ENCODE results near the gene PATL1. TPM values are rescaled to one million over a fixed set of nuclear protein-coding genes. Genes with fewer than 3 reads are reported as not detected.

PATL1 gene
- total RNA-seq, 4 donors from 2014 or later, result 17.4 to 21.7 (median 18.5) TPM

DNA sequence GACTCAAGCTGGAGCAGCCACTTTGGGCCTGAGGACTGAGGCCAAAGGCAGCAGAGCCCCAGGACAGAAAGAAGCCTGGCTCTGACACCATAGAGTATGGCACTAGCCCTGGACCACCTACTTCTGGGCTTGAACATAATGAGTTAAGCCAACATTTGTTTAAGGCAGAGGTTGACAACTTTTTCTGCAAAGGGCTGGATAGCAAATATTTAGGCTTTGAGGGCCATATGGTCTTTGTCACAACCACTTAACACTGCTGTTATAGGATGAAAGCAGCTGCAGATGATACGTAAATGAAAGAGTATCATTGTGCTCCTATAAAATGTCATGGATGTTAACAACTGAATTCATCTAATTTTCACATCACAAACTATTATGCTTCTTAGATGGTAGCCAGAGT, 69.9 kb downstream of the PATL1 start:
- DNase-seq (ENCODE audit: low spot score in 2 of 2), result no peak
- WGBS, 2 donors, result 91 to 100% methylated on average over 1 of the region's 1 CpG
- intact Hi-C loops (cut with DNase I; ENCODE audit: low total_unique reads), result no loop called here
- H3K4me3 ChIP-seq (ENCODE audit: low read depth, poor library complexity, severe bottlenecking), result no peak overlapping the region
- TF ChIP-seq, protein P1, sequence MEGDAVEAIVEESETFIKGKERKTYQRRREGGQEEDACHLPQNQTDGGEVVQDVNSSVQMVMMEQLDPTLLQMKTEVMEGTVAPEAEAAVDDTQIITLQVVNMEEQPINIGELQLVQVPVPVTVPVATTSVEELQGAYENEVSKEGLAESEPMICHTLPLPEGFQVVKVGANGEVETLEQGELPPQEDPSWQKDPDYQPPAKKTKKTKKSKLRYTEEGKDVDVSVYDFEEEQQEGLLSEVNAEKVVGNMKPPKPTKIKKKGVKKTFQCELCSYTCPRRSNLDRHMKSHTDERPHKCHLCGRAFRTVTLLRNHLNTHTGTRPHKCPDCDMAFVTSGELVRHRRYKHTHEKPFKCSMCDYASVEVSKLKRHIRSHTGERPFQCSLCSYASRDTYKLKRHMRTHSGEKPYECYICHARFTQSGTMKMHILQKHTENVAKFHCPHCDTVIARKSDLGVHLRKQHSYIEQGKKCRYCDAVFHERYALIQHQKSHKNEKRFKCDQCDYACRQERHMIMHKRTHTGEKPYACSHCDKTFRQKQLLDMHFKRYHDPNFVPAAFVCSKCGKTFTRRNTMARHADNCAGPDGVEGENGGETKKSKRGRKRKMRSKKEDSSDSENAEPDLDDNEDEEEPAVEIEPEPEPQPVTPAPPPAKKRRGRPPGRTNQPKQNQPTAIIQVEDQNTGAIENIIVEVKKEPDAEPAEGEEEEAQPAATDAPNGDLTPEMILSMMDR (IDR thresholded peaks at IDR 0.05), result no peak
- TF ChIP-seq POLR2A (IDR thresholded peaks at IDR 0.05), result no peak

Small RNAs within 50 kb of the gene (microRNA-seq; reads per million reads assigned to microRNA genes)
- 0 reads per million in 2 donors for gene MIR3162 (ENCODE audit: borderline number of aligned reads in 1 of 2, borderline replicate concordance in 2 of 2)

Other genes with a start within 250 kb of the PATL1 start
- not detected for gene OR5A2, start 242.6 kb downstream of the PATL1 start, total RNA-seq
- not detected for gene OR5A1, start 232.6 kb downstream of the PATL1 start, total RNA-seq
- not detected for gene OR4D6, start 212.1 kb downstream of the PATL1 start, total RNA-seq
- gene OR4D10, start 195.7 kb downstream of the PATL1 start, total RNA-seq, result not detected
- not detected for gene OR4D11, start 165.5 kb downstream of the PATL1 start, total RNA-seq
- gene OR4D9, start 157.5 kb downstream of the PATL1 start, total RNA-seq, result not detected
- gene OSBP, start 53.3 kb downstream of the PATL1 start, total RNA-seq, result 10 to 100 TPM; 42.4 to 52.9 (median 43.8) TPM
- not detected for gene OR10V1, start 44.8 kb upstream of the PATL1 start, total RNA-seq
- gene STX3, start 86.3 kb upstream of the PATL1 start, total RNA-seq, result 10 to 100 TPM; 23.5 to 39.4 (median 33.4) TPM
- gene MRPL16, start 141.7 kb upstream of the PATL1 start, total RNA-seq, result 10 to 100 TPM; 21.4 to 35.6 (median 28.8) TPM
- gene CBLIF, start 176.5 kb upstream of the PATL1 start, total RNA-seq, result not detected
- 1 to 10 TPM in 3 of 4 donors, under 1 TPM in 1; 0.84 to 4.2 (median 1.5) TPM for gene TCN1, start 197.4 kb upstream of the PATL1 start, total RNA-seq
- gene OOSP3, start 209.7 kb upstream of the PATL1 start, total RNA-seq, result not detected